ENCODE data around the gene OR2AP1.
"Not testable (repeated sequence)": the region's sequence is repeated elsewhere in the genome, so short reads cannot be mapped to it uniquely, and the experiment has no call there.

The OR2AP1 gene

DNA sequence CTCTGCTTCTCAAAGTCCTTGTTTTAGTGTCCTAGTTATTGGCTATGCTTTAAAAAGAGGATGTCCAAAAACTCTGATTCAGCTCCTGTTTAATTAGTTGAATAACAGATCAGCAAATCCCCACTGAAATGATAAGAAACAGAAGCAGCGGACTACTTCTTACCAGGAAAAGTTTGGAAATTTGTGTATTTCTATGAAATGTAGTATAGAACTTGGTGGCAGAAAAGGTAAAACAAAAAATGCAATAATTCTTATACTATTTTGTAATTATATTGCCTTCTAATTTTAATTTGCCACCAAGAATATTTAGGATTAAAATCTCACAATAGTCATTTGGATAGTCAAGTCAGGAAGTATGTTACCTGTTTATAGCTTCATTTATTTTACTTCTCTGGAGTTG lies at the start of gene OR2AP1:
Gene OR2AP1, plus strand, starts transcription at position 301 of the 400 bp plus-strand sequence. CDS start 1,947 bp downstream, outside the sequence.
- DNase-seq = no peak

DNA sequence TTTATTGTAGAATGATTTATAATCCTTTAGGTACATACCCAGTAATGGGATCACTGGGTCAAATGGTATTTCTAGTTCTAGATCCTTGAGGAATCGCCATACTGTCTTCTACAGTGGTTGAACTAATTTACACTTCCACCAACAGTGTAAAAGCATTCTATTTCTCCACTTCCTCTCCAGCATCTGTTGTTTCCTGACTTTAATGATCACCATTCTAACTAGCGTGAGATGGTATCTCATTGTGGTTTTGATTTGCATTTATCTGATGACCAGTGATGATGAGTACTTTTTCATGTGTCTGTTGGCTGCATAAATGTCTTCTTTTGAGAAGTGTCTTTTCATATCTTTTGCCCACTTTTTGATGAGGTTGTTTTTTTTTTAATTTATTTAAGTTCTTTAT lies 24.0 kb upstream of the OR2AP1 start:
- DNase-seq = not testable (repeated sequence)

DNA sequence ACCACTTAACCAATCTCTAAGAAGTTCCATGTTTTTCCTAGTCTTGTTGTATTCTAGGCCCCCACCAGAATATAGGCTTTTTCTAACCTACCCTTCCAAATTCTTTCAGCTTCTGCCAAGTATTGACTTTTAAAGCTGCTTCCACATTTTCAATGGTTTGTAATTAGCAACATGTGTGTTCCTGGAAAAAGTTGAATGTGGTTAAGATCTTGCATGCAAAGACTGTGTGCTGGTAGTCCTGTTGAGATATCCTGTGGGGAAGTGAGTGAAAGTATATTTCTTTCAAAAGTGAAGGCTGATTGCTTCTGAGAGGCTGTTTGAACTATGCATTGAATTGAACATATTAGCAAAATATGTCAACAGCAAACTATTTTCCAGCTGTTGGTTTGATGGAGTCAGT lies 23.5 kb upstream of the OR2AP1 start:
- DNase-seq = no peak

DNA sequence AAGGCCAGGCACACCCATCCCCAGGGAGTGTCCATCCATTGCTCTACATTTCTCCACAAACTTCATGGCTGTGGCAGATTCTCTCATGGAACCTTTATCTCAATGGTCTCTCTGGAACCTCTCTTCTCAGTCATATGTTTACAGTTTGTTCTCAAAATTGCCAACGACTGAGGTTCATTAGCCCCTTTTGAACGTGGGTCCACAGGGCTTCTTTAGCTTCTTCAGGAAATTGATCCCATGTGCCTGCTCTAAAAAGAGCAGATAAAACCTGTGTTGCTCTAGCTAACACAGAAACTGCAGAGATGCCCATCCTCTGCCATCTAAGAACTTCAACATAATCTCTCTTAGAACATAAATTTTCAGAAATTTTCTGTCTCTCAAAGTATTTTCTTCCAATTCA lies 23.0 kb upstream of the OR2AP1 start, which contains the start of gene OR6C4:
Gene OR6C4, plus strand, starts transcription at position 301 of the 400 bp plus-strand sequence. CDS start 1,625 bp downstream, outside the sequence.
- no peak for DNase-seq

DNA sequence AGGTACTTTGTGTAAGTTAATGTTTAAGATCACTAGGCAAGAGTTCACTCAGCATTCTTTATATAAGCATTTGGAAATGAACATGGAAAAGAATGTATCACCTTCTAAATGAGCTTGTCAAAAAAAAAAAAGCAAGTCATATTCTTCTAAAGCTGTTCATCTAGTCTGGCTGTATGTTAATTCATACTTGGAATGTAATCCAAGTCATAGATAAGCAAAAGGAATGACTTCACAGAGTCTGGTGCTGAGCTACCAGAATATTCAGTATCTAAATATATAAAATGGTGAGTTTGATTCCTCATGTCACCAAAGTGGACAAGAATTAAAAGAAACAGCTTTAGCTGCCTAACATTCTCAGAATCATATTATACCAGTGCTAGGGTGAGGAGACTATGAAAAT lies 18.0 kb upstream of the OR2AP1 start:
- DNase-seq = no peak

DNA sequence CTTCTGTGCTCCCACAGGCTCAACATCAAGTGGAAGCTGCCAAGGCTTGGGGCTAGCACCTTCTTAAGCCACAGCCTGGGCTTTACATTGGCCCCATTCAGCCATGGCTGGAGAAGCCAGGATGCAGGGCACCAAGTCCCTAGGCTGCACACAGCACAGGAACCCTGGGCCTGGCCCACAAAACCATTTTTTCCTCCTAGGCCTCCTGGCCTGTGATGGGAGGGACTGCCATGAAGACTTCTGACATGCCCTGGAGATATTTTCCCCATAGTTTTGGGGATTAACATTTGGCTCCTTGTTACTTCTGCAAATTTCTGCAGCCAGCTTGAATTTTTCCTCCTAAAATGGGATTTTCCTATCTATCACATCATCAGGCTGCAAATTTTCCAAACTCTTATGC lies 2.2 kb upstream of the OR2AP1 start:
- DNase-seq = not testable (repeated sequence)

DNA sequence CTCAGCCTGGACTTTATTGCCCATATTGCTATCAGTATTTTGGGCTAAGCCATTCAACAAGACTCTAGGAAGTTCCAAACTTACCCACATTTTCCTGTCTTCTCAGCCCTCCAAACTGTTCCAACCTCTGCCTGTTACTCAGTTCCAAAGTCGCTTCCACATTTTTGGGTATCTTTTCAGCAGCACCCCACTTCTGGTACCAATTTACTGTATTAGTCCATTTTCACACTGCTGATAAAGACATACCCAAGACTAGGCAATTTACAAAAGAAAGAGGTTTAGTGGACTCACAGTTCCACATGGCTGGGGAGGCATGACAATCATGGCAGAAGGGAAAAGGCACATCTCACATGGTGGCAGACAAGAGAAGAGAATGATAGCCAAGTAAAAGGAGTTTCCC lies 1.6 kb upstream of the OR2AP1 start:
- not testable (repeated sequence) for DNase-seq

DNA sequence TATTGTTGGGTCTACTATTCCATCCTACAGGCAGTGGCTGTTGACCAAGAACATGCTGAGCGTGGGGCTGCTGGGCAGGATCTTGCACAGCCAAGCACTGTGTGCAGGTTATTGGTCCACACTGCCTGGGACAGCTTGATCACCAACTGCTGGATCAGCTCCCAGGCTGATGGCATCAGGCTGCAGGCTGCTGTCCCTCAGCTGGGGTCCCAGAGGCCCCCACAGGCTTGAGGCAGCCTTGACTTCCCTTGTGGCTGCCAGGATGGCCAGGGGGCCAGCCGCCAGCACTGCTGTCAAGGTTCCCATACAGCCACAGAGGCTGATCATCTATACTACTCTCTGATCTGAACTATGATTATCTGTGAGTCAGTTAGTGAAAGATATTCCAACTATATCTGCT lies 9.8 kb downstream of the OR2AP1 start:
- no peak for DNase-seq

DNA sequence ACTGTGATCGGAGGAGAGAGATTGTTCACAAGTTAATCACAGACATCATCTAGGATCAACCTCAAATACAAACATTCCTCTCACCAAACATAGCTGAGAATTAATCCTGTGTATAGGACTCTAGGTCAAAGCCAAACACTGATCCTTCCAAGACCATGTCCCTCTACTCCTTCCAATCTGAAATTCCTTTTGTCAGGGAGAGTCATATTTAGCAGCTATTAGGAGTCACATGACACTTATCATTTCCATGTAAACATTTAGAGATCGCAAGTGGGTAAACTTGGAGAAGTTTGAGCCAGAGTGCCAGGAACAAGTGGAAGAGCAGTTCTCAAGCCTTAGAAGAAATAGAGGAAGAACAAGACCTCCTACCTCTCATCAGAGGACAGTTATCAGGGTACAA lies 13.5 kb downstream of the OR2AP1 start:
- DNase-seq = no peak

DNA sequence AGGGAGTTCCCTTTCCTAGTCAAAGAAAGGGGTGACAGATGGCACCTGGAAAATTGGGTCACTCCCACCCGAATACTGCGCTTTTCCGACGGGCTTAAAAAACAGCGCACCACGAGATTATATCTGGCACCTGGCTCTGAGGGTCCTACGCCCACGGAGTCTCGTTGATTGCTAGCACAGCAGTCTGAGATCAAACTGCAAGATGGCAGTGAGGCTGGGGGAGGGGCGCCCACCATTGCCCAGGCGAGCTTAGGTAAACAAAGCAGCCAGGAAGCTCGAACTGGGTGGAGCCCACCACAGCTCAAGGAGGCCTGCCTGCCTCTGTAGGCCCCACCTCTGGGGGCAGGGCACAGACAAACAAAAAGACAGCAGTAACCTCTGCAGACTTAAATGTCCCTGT lies 17.9 kb downstream of the OR2AP1 start:
- not testable (repeated sequence) for DNase-seq

DNA sequence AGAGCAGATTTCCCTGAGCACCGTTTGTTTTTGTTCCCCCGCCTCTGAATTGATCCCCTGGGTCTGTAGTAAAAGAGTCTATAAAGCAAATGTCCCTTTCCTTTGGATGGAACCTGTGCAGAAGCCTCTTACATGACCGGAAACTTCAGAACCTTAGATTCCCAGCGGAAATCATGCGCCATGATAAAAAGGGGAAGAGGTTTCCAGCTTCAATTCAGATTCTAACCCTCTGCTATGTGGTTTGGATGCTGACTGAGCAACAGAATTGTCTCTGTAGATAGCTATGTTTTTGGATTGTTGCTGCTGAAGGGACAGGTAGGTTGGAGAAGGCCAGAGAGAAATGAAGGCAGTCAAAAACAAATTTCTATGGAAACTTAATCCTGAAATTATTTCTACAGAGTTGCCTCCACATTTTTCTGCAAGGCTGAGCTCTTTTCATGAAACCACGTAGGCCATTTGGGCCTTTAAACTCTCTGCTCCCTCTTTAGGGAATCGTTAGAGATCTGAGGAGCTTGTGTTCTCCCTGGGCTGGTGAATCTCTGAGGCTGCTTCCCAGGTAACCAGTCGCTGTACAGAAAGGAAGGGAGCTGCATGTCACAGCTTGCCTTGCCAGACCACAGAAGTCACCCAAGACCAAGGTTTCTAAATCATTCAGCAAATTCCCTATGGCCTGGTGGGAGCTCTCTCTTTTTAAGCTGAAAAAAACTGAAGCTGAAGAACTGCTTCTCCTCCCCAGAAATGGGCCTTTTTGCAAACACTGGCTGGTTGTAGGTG lies 35.7 kb downstream of the OR2AP1 start:
- DNase-seq = no peak

DNA sequence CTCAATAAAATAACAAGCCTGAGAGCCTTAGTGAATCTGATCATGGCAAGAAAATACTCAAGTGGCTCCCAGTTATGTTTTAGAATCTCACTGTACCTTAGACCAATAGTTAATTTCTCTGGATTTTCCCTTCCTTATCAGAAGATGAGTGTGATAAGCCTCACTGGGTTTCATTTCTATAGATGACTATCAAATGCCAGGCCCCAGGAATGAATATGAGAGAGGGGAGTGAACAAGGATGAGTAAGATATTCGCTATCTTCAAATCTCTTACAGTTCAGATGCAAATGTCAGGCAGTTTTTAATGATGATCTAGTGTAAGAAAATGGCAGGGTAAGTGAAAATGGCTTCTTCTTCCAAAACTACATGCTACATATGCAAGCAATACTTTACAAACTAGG lies 38.3 kb downstream of the OR2AP1 start:
- DNase-seq = no peak

DNA sequence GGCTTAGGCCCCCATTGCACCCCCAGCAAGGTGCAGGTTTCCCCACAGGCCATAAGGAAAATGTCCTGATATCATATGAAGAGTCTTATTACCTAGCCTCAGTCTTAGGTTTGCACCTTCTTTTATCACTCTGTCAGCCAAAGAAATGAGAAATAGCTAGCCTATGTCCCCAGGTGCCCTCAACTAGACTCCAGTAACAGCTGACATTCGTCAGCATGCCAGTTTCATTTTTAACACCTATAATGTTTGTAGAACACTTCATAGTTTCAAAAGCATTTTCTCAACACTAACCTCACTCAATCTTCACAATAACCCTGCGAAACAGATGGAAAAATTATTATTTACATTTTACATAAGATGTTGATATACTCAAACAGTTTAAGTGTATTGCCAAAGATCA lies 40.4 kb downstream of the OR2AP1 start:
- DNase-seq = no peak

DNA sequence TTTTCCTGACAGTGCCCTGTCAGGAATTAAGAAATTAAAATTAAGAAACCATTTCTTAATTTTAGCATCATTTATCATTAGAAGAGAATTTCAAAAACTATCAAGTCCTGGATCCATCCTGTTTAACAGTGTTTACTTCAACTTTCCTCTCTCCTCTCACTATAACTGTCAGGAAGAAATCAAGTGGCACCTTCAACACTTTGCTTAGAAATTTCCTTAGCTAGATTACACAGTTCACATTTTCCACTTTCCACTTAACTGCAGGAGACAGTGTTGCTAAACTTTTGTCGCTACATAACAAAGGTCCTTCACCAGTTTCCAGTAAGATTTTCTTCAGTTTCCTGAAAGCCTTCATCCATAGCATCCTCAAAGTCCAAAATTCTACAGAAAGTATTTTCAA lies 42.5 kb downstream of the OR2AP1 start:
- DNase-seq = no peak

DNA sequence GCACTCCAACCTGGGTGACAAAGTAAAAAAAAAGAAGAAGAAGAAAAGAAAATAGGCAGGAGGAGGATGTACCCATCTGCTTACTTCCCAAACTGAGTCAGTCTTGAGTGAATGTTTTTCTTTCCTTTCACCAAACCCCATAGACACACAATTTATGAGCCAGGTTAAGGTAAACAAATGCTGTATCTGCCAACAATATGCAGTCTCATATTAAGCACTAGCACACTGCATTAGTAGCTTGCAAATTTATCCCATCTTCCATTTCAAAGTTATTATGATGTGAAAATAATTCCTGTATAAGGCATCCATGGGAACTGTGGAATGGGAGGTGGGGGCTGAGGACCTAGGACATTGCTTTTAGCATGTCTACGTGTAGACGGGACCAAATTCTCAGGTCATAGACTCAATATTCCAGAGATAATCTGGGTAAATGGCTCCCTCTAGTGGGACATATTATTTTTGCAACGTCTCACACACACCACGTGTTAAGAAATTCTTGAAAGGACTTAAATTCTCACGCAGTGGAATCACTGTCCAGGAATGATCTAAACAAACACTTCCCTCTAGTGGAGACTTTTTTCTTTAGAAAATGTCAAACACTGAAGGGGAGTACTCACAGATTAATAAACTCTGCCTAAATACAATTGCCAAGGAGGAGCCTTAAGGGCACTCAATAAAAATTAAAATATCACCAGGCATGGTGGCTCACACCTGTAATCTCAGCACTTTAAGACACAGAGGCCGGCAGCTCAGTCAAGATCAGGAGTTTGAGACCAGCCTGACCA lies 47.3 kb downstream of the OR2AP1 start:
- no peak for DNase-seq

DNA sequence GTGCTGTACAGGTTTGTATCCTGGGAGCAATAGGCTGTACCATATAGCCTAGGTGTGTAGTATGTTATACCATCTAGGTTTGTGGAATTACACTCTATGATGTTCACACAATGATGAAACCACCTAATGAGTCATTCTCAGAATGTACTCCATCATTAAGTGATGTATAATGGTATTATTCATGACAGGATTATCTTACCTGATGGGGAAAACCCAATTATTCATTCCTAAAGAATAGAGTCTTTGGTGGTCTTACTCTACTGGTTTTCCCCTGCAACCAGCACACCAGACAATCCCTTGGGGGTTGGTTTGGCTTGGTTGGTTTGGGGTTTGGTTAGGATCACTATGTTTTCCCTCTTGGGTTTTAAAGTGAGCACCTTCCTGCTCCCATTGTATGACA lies 51.8 kb downstream of the OR2AP1 start:
- DNase-seq = no peak

Data from NK-92 treated with Interleukin-12 subunit alpha and Interleukin-12 subunit beta, amount 100 ng/mL, for 24 hours (cell line).